HUDEP-2 (cell line): Measurements from ENCODE around the gene BTBD17.

Experiments used
- DNase-seq, 76 experiments: peaks; one replicate each; lab custom pipeline; 2025; ENCODE audit not compliant: unreplicated experiment in 76 of 76; lab: John Stamatoyannopoulos, UW

Gene BTBD17

DNA sequence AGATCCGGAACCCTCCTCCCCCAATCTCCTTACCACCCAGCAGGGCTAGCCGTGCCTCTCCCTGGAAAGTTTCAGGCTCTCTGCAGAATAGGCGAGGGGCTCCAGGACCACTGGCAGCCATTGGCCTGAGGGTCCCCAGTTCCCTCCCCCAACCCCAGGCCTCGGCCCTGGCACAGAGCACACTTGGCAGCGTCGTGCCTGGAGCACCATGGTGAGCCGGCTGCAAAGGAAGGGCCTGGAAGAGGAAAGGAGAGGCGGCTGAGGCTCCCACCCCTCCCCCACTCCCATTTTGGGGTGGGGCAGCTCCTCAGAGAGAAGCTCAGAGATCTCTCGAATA is 369 bp upstream of the BTBD17 start:
- DNase-seq = no peak

DNA sequence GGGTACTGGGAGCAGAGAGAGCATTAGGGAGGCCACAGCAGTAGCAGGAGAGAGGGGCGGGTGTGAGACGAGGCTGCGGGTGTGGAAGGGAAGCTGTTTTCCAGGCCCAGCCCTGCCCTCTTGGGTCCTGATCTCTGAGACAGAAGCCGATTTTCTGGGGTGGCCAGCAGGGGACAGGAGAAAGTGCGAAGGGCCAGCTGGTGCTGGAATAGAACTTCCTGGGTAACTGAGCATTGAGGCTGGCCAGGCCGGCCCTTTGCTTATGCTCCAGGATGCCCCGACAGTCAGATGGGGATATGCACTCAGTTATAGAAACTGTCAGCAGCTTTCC is 804 bp downstream of the BTBD17 start:
- DNase-seq = no peak

DNA sequence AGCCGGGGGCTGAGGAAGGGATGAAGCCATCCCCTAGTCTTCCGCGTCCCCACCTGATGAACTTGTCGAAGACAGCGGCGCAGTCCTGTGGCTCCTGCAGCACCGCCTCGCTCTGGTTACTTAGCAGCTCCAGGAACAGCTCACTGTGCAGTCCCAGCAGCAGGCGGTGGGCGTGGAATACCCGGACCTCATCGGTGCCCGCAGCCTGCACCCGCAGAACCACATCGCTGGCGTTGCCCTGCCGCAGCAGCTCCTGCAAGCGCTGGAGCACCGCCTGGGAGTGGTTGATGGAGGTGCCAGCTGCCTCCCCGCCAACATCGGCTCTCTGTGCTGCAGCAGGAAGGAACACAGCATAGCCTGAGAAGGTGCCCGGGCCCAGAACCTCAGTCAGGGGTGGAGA is 1.8 kb downstream of the BTBD17 start:
- no peak for DNase-seq

DNA sequence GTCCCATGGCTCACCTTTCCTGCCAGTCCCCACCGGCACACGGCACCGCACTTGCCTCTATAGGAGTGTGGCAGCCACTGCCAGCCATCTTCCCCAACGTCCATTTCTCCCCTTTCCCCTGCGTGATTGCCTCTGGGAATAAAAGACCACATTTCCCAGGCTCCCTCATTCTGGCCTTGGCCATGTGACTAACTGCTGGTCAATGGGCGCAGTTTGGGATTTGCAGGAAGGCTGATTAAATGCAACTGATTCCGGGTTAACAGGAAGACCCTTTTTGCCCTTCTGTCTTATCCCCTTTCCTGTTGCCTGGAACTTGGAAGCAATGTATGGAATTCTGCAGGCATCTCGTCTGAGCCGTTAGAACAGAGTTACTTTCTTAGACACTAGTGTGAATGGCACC is 3.0 kb downstream of the BTBD17 start:
- DNase-seq = no peak

DNA sequence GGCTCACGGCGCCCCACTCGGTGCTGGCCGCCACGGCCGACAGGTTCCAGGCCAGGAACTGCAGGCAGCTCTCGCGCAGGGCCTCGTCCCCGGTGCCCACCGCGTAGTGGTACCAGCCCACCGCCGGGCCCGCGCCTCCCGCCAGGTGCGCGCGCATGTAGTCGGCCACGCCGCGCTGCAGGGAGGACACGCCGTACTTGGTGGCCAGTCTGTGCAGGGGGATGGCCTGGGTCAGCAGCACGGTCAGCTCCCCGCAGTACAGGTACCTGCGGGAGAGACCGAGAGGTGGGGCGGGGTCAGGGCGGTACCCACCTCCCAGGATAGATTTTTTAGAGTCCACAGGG is 4.2 kb downstream of the BTBD17 start:
- no peak for DNase-seq

DNA sequence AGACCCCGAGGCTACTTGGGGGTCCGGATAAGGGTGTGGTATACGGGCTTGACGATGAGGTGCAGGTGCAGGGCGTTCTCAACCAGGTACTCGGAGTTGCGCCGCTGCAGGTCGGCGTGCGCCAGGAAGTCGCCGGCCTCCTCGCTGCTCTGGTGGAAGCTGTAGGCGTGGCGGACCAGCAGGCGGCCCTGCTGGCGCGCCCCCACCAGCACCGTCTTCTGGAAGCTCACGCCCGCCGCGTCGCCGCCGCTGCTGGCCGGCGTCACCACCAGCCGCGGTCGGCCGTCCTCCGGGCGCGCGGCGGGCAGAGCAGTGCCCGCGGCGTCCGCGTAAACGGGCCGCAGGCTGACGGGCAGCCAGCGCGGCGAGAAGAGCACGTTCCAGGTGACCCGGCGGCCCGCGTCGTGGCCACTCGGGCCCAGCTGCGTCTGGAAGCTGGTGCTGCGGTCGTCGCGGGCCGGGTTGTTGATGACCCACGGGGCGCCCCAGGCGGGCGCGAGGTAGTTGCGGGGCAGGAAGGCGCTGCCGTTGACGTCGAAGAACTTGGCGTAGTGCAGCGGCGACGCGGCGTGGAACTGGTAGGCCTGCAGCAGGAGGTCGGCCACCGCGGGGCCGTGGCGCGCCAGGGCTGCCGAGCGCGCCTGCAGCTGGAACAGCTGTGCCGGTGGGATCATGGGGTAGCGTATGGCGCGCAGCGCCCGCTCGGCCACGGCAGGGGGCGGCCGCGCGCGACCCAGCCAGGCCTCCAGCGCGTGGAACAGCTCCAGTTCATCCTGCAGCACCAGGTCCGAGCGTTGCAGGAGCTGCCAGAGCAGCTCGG is 4.8 kb downstream of the BTBD17 start:
- peak in 3 of 76 experiments; percentile 2 to 25 (median 12) for DNase-seq

DNA sequence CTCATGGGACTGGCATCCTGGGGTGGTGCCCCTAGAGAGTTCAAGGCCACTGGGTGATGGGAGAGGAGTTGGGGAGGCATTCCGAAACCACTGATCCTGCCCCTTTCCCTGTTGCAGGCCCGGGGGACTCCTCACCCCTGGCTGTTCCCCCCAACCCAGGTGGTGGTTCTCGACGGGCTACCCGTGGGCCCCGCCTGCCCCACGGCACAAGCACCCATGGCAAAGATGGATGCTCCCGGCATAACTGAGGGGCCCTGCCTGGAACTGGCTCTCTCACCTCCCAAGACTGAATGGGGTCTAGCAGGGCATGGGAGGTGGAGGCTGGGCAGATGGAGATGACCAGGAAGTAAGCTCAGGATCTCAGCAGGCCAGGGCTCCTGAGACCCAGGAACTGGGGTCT is 6.6 kb downstream of the BTBD17 start:
- no peak for DNase-seq

DNA sequence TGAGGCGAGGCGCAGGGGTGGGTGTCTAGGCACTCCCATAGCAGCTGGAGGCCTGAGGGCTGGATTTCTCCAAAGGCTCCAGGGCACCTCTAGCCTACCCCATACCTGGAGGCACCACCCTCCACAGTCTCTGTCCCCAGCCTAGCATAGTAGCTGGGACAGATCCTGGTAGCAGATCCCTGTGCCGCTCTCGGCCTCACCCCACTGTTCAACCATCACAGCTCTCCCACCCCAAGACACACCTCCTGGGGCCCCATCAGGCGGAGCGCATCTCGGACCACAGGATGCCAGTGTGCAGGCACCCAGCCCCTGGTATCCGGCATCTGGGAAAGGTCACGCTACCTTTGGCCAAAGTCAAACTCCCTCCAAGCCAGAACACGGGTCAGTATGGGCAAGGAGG is 7.1 kb downstream of the BTBD17 start:
- no peak for DNase-seq

DNA sequence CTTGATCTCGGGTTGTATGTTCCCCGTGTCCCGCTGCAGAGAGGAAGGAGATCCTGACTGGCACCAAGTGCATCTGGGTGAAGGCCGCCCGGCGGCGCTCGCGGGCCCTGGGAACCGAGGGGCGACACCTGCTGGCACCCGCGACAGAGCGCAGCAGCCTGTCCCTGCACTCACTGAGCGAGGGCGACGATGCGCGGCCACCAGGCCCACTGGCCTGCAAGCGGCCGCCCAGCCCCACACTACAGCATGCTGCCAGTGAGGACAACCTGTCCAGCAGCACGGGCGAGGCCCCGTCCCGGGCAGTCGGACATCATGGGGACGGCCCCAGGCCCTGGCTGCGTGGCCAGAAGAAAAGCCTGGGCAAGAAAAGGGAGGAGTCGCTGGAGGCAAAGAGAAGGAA is 7.5 kb downstream of the BTBD17 start:
- peak in 67 of 76 experiments; percentile 7 to 82 (median 58) for DNase-seq

DNA sequence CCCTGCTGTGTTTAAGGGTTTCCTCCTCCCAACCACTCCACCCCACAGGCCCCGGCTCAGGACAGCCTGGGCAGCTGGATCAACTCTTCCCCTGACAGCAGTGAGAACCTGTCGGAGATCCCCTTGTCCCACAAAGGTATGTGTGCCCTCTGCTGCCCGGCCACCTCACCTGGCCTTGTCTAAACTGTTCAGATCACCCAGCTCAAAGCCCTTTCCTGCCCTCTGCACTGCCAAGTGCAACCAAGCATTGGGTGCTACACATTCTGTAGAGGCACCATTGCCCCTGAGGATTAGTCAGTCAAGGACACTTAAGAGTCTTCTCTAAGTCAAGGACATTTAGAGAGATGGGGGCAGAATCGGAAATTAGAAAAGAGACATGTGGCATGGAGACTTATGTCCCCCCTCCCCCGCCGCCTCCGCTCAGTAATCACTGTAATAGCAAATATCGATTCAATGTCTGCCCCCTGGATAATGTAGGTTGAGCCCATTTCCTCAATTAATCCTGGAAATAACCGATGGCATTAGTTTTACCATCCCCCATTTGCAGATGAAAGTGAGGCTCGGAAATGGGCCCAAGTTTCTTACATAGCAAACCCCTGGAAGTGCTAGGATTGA is 8.1 kb downstream of the BTBD17 start:
- DNase-seq = no peak

DNA sequence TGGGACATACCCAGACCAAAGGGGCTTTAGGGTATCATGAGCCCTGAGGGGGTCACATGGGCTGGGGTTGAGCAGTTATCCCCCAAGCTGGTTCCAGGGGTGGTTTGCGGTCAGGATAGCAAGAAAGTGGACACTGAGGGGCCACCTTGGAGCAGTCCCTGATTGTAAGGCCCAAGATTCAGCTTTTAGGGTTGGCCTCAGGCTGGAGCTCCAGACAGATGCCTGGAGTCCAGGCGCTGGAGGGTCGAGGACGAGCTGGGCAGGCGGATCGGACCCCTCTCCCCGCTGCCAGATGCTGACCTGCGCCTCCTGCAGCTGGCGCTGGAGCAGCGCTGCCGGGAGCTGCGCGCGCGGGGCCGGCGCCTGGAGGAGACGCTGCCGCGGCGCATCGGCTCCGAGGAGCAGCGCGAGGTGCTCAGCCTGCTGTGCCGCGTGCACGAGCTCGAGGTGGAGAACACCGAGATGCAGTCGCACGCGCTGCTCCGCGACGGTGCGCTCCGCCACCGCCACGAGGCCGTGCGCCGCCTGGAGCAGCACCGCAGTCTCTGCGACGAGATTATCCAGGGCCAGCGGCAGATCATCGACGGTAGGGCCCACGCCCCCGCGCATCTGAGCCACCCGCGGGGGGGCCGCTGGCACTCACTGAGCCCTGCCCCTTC is 10.0 kb downstream of the BTBD17 start:
- DNase-seq = no peak

DNA sequence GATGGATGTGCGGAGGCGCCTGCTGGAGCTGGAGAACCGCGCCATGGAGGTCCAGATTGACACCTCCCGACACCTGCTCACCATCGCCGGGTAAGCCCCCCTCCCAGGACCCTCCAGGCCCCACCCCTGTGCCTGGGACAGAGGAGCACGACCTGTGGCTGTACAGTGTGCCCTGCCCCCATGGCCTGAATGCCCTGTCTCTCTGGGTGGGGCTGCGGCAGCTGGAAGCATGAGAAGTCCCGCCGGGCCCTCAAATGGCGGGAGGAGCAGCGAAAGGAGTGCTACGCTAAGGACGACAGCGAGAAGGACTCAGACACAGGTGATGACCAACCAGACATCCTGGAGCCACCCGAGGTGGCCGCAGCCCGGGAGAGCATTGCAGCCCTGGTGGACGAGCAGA is 11.2 kb downstream of the BTBD17 start:
- DNase-seq = no peak

DNA sequence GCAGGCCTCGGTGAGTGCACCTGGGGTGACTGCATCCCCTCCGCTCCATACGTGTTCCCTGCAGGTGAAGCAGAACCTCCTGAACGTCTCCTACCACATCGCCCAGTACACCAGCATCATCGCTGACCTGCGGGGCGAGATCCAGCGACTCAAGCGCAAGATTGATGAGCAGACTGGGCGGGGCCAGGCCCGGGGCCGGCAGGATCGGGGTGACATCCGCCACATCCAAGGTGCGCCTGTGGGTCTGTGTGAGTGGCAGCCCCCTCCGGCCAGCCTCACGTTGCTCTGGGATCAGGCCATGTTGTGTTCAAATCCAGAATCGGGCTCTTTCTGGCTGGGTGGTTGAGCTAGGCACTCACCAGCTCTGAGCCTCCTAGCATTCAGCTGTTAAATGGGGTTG is 12.5 kb downstream of the BTBD17 start:
- no peak for DNase-seq

DNA sequence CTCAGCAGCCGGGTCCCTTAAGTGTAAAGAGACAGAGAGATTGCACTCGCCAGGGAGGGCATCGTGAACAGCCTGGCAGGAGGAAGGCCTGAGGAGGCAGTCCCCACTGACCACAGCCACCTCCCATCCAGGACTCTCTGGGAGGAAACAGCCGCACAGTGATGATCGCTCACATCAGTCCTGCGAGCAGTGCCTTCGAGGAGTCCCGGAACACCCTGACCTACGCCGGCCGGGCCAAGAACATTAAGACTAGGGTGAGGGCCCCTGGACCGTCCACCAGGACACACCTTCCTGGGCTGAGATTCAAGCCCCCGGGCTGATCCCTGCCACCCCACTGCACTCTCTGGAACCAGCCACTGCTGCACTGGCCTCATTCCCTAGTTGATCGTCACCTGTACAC is 14.0 kb downstream of the BTBD17 start:
- no peak for DNase-seq

DNA sequence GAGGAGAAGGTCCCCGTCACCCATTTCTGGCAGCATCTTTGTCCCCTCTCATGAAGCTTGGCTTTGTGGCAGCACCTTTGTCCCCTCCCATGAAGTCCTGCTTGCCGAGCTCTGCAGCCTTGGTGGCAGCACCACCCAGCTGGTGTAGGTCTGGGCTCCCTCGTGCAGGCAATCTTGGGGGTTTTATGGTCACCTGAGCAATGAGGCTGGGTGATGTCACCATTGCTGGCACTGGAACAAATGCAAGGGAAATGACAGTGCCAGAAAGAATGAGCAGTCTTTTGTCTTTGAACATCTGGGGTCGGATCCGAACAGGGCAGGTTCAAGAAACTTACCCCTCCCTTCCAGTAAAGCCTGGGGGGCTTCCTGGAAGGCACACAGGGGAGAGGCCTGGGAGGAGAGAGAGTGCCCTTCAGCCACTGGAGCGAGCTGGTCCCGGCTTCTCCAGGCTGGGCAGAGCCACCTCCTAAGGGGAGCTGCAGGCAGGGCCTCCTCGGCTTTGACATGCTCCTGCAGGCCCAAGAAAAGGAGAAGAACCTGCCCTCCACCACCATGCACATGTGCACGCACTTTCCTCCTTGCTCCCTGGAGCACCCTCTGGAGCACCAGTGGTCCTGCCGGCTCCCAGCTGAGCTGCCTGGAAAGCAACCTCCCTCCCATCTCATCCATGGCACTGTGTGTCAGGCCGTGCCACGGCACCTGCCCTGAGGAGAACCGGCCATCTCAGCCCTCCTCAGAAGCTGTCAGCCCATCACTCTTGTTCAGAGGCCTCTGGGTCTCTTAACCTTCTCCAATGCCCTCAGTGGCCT is 16.0 kb downstream of the BTBD17 start:
- DNase-seq = no peak

DNA sequence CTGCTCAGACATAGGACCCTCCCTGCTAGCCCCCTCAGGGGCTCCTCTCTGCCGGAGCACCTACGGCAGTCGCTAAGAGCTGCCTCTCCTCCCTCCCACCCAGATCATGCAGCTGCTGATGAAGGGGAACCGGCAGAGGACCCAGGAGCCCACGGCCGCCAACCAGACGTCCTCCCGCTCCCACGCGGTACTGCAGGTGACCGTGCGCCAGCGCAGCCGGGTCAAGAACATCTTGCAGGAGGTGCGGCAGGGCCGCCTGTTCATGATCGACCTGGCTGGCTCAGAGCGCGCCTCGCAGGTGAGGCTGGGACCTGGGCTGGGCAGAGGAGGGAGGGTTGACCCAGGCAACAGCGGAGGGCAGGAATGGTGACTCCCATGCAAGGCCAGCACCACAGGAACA is 17.0 kb downstream of the BTBD17 start:
- no peak for DNase-seq

DNA sequence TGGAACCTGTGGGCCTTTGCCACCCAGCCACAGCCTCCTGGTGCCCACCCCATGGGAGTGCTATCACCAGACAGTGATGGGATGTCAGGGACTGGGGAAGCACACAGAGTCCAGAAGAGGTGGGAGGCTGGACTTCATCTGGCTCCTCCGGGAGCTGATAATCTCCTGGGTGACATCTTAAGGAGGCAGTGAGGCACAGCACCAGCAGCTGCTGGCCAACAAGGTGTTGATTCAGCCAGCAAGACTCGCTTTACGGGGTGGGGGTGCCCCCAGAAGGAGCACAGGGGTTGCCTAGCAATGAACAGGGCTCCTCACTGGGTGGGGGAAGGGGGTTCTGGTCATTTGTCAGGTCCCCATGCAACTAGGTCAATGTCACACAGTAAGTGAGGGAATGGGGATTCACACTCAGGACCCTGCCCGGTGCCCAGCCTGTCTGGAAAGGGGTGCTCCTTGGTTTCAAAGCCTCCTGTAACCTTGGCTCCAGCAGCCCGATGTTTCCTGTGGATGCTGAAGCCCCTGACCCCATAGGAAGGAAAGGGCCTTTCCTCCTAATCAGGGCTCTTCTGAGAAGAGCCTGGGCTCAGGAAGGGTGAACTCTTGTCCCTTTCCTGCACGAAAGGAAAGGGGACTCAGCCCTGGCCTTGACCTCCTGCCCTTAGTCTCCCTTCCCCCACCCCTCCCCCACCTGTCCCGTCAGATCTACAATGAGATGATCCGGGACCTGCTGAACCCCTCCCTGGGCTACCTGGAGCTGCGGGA is 18.0 kb downstream of the BTBD17 start:
- no peak for DNase-seq

DNA sequence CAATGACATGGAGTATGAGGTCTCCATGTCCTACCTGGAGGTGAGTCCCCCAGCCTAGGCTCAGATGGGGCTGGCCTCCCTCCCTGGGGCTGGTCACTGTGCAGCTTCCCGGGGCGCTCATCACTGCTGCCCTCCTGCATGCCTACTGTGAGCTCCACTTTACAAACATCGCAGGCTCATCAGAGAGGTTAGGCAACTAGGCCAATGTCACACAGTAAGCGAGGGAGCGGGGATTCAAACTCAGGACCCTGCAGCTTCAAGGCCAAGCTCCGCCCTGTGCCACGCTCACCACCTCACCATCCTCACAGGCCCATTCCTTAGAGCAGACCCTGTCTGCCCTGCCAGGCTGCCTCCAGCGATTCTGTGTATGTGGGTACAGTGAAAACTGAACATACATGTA is 18.5 kb downstream of the BTBD17 start:
- no peak for DNase-seq

DNA sequence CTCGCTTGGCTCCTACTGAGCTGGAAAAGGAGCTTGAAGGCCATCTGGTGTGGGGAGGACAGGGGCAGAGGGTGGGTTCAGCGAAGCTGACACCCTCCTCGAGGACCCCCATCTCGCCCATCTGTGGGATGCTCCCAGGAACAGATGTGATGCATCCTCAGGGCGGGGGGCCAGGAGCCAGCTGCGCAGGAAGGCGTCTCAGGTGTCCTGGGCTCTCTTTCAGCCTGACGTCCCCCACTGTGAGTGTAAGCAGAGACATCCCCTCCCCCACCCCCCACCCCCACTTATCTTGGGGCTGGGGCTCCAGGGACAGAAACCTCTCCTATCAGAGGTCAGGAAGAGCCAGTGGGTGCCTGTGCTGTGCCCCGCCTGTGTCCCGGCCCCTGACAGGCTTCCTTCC is 19.4 kb downstream of the BTBD17 start:
- no peak for DNase-seq

DNA sequence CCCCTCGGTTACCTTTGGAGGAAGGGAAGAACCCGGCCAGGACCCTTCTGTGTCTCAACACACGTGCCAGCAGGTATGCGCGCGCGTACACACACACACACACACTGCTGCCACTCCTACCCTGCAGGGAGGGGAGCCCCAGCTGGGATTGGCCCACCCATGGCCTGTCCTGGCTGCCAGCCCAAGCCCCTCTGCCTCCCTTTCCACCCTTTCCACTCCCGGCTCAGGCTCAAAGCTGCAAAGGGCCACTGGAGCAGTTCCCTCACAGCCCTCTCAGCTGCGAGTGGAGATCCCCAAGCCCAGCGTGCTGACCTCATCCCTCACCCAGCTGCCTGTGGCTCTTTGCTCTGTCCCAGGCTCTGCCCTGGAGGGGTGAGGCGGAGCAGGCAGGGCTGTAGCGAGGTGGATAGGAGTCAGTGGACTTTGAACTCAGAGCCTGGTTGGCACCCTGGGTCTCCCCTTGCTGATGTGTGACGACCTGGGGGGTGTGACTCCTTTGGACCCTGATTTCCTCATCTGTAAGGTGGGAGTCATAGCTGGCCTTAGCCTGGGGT is 21.1 kb downstream of the BTBD17 start:
- DNase-seq = no peak
